ENCODE data around the gene ZNF846. TPM values are rescaled to one million over a fixed set of nuclear protein-coding genes. Genes with fewer than 3 reads are reported as not detected.
"Not testable (repeated sequence)": the region's sequence is repeated elsewhere in the genome, so short reads cannot be mapped to it uniquely, and the experiment has no call there.

ZNF846 gene
- total RNA-seq: 5.1 and 23.7 TPM in 2 replicates

GRCh38 chr19:9768175-9769112, at the start of gene ZNF846:
Gene ZNF846 (minus strand): TSS chr19:9768738. CDS start chr19:9764950, 3,788 bp downstream.
- DNase-seq (ENCODE audit: extremely low read depth, low read depth, low spot score): peak; percentile 72

- DNase-seq (ENCODE audit: extremely low read depth, low read depth, low spot score): no peak
These were observed 49.7 kb upstream of the ZNF846 start for GRCh38 chr19:9818175-9818733.

GRCh38 chr19:9811139-9811538, 42.6 kb upstream of the ZNF846 start:
- DNase-seq (ENCODE audit: extremely low read depth, low read depth, low spot score): no peak

GRCh38 chr19:9808855-9809824, 40.6 kb upstream of the ZNF846 start:
- no peak for DNase-seq (ENCODE audit: extremely low read depth, low read depth, low spot score)

GRCh38 chr19:9806803-9807202, 38.3 kb upstream of the ZNF846 start:
- no peak for DNase-seq (ENCODE audit: extremely low read depth, low read depth, low spot score)

- no peak for DNase-seq (ENCODE audit: extremely low read depth, low read depth, low spot score)
These were observed 33.4 kb upstream of the ZNF846 start for GRCh38 chr19:9801976-9802375.

GRCh38 chr19:9799162-9799561, 30.6 kb upstream of the ZNF846 start:
- no peak for DNase-seq (ENCODE audit: extremely low read depth, low read depth, low spot score)

- DNase-seq (ENCODE audit: extremely low read depth, low read depth, low spot score): no peak
These were observed 29.3 kb upstream of the ZNF846 start for GRCh38 chr19:9797871-9798270.

- peak; percentile 85 for DNase-seq (ENCODE audit: extremely low read depth, low read depth, low spot score)
These were observed 27.7 kb upstream of the ZNF846 start for GRCh38 chr19:9796113-9796773.

GRCh38 chr19:9793071-9793591, 24.6 kb upstream of the ZNF846 start:
- DNase-seq (ENCODE audit: extremely low read depth, low read depth, low spot score): no peak

GRCh38 chr19:9792206-9793070, 23.9 kb upstream of the ZNF846 start:
- peak; percentile 54 for DNase-seq (ENCODE audit: extremely low read depth, low read depth, low spot score)

- peak; percentile 33 for DNase-seq (ENCODE audit: extremely low read depth, low read depth, low spot score)
These were observed 23.1 kb upstream of the ZNF846 start for GRCh38 chr19:9791552-9792205.

GRCh38 chr19:9791073-9791367, 22.5 kb upstream of the ZNF846 start:
- not testable (repeated sequence) for DNase-seq (ENCODE audit: extremely low read depth, low read depth, low spot score)

- DNase-seq (ENCODE audit: extremely low read depth, low read depth, low spot score): not testable (repeated sequence)
These were observed 21.0 kb upstream of the ZNF846 start for GRCh38 chr19:9789579-9789978.

- DNase-seq (ENCODE audit: extremely low read depth, low read depth, low spot score): no peak
These were observed 20.5 kb upstream of the ZNF846 start for GRCh38 chr19:9789066-9789465.

GRCh38 chr19:9788604-9789003, 20.1 kb upstream of the ZNF846 start:
- not testable (repeated sequence) for DNase-seq (ENCODE audit: extremely low read depth, low read depth, low spot score)

- no peak for DNase-seq (ENCODE audit: extremely low read depth, low read depth, low spot score)
These were observed 18.3 kb upstream of the ZNF846 start for GRCh38 chr19:9786819-9787218.

GRCh38 chr19:9786342-9786741, 17.8 kb upstream of the ZNF846 start:
- no peak for DNase-seq (ENCODE audit: extremely low read depth, low read depth, low spot score)

All from glomerular endothelial cell (primary cell).